ENCODE results near the gene THADA.

Gene THADA

GRCh38 chr2:43459446-43460173 lies 136.2 kb downstream of the THADA start:
- H3K4me3 ChIP-seq (ENCODE audit: control insufficient read depth, low read depth, low read length): no peak overlapping the region
- DNase-seq (ENCODE audit: low read depth): no peak
- no peak for TF ChIP-seq CTCF (IDR thresholded peaks at IDR 0.05; ENCODE audit: control insufficient read depth, insufficient read depth, low read depth, low read length, missing control alignments)

- no peak for TF ChIP-seq CTCF (IDR thresholded peaks at IDR 0.05; ENCODE audit: control insufficient read depth, insufficient read depth, low read depth, low read length, missing control alignments)
- DNase-seq (ENCODE audit: low read depth): peak; percentile 47
- H3K4me3 ChIP-seq (ENCODE audit: control insufficient read depth, low read depth, low read length): no peak overlapping the region
These were observed 137.7 kb downstream of the THADA start for GRCh38 chr2:43458014-43458628.

- DNase-seq (ENCODE audit: low read depth): no peak
- TF ChIP-seq CTCF (IDR thresholded peaks at IDR 0.05; ENCODE audit: control insufficient read depth, insufficient read depth, low read depth, low read length, missing control alignments): no peak
- H3K4me3 ChIP-seq (ENCODE audit: control insufficient read depth, low read depth, low read length): no peak overlapping the region
These were observed 139.9 kb downstream of the THADA start for GRCh38 chr2:43455731-43456642.

GRCh38 chr2:43455296-43455695 lies 140.5 kb downstream of the THADA start:
- no peak for TF ChIP-seq CTCF (IDR thresholded peaks at IDR 0.05; ENCODE audit: control insufficient read depth, insufficient read depth, low read depth, low read length, missing control alignments)
- no peak overlapping the region for H3K4me3 ChIP-seq (ENCODE audit: control insufficient read depth, low read depth, low read length)
- DNase-seq (ENCODE audit: low read depth): no peak

GRCh38 chr2:43454791-43455190 lies 141.0 kb downstream of the THADA start:
- DNase-seq (ENCODE audit: low read depth): no peak
- H3K4me3 ChIP-seq (ENCODE audit: control insufficient read depth, low read depth, low read length): no peak overlapping the region
- no peak for TF ChIP-seq CTCF (IDR thresholded peaks at IDR 0.05; ENCODE audit: control insufficient read depth, insufficient read depth, low read depth, low read length, missing control alignments)

All from AG09309 (cell line).